IPS DF 4.7 (cell line): Measurements from ENCODE around the gene ZGRF1.
"Not testable (repeated sequence)": the region's sequence is repeated elsewhere in the genome, so short reads cannot be mapped to it uniquely, and the experiment has no call there.

Experiments
- DNase-seq: peaks from one replicate; pipeline ENCODE4 v3.0.0-alpha.2; 2013; ENCODE audit warnings: low spot score; ENCODE audit errors: extremely low read depth

The ZGRF1 gene

GRCh38 chr4:112557676-112558411, 78.9 kb downstream of the ZGRF1 start:
- DNase-seq = no peak

- DNase-seq = not testable (repeated sequence)
Observed at GRCh38 chr4:112554271-112554670, 82.4 kb downstream of the ZGRF1 start.

GRCh38 chr4:112552668-112553067, 84.0 kb downstream of the ZGRF1 start:
- DNase-seq = no peak

DNA sequence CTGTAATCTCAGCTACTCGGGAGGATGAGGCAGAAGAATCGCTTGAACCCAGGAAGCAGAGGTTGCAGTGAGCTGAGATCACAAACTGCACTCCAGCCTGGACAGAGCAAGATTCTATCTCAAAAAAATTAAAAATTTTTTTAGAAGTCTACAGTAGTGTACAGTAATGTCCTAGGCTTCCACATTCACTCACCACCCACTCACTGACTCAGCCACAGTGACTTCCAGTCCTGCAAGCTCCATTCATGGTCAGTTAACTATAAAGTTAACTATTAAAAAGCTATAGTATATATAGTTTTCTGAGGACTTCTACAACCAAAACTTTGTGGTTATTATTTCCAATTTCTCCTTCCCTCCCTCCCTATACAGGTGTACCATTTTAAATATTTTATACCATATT, 86.0 kb downstream of the ZGRF1 start:
- DNase-seq = no peak

- DNase-seq = no peak
Observed at GRCh38 chr4:112546476-112546875, 90.2 kb downstream of the ZGRF1 start.

DNA sequence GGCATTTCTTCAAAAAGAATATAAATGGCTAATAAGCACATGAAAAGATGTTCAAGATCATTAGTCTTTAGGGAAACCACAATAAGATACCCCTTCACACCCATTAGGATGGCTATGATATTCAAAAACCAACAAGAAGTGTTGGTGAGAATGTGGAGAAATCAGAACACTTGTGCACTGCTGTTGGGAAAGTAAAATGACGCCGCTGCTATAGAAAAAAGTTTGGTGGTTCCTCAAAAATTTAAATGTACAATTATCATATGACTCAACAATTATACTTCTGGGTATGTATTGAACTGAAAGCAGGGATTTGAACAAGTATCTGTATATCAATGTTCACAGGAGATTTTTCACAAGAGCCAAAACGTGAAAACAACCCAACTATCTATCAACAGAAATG, 91.4 kb downstream of the ZGRF1 start:
- DNase-seq = no peak

- no peak for DNase-seq
Observed at GRCh38 chr4:112540695-112541094, 96.0 kb downstream of the ZGRF1 start.

- DNase-seq = no peak
Observed at GRCh38 chr4:112536123-112536522, 100.6 kb downstream of the ZGRF1 start.

DNA sequence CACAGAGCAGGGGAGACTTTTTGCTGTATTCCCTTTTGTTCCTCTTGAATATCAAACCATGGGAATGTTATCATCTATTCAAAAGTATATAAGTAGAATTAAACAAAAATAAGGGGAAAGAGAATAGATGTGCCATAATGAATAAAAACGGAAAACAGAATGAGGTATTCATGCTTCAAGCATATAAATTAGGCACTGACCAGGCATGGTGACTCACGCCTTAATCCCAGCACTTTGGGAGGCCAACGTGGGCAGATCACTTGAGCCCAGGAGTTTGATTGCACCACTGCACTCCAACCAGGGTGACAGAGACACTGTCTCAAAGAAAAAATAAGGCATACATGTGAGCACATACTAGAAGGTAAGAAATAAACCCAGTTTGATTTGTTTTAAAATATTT, 104.4 kb downstream of the ZGRF1 start:
- no peak for DNase-seq

- DNase-seq = no peak
Observed at GRCh38 chr4:112531146-112531545, 105.6 kb downstream of the ZGRF1 start.

DNA sequence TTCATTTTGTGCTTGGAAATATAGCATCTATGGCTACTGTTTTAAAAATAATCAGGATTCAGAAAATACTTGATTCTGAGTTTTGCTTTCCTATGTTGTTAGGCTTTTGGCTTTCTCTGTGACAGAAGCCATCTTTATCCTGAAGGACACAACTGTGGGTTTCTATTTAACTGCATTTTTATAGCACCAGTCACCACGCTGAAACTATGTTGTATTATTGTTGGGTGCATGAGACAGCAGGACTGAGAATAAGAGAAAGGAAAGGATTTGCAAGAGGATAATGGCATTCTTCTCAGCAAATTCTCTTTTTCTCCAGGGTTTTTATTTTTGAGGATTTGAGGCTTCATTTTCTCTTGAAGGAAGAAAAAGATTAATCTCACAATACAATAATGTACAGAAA, 110.6 kb downstream of the ZGRF1 start:
- no peak for DNase-seq

DNA sequence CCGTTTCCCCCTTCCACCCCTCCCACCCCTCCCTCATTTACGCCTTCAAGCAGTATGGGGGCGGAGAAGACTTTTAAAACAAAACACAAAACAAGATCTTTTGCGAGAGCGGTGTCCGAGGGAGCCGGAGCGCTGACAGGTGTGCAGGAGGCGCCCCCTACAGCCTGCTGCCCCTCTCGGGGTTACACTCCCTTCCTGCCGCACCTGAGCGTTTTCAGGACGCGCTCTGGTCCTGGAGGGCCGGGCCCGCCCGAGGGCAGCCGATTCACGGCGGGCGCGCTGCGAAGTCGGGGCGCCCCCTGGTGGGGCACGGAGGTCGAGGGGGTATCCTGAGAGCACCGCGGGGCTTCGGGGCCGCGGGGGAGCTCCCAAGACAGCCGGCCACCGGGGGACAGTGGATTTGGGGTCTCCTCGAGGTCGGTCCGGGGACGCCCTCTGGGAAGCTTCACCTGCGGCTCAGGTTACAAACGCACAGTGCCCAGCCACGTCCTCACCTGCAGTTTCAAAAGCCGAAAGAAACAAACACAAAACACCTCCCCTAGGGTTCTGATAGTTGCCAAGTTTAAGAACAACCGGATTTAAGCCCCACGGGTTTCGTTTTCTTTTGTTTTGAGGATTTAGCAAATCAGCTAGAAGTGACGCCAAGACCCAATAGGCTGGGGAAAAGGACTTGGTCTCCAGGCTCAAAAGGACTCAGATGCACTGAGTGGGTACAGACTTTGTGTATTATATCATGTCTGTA, 112.8 kb downstream of the ZGRF1 start:
- no peak for DNase-seq

DNA sequence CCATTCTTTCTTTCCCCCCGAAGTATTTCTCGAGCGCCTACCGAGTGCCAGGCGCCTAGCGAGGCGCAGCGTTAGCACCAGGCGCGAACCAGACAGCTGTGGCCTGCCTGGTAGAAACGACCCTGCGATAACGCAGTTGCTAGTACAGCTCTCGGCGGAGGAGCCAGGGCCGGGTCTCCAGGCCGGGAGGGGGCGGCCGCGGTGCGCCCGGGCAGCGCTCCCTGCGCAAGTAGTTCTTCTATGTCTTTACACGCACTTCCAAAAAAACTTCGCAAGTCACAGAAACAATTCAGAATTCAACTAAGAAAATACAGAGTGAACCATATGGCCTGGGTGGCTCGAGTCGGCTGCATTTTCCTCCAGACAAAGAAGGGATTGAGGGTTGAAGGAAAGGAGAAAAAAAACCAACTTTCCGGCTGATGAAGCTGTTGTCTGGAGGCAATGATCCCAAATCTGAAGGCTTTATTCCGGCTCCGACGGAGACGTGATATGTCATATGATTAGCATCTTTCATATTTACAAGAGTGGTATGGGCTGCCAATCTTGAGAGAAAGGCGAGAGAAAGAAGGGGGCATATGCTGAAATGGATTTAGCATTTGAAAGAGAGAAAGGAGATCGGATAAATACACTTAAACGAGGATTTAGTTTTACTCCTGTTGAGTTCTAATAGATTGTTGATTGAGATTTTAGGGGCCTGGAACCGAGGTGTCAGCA, 113.5 kb downstream of the ZGRF1 start:
- no peak for DNase-seq

GRCh38 chr4:112522431-112522830, 114.3 kb downstream of the ZGRF1 start:
- not testable (repeated sequence) for DNase-seq

DNA sequence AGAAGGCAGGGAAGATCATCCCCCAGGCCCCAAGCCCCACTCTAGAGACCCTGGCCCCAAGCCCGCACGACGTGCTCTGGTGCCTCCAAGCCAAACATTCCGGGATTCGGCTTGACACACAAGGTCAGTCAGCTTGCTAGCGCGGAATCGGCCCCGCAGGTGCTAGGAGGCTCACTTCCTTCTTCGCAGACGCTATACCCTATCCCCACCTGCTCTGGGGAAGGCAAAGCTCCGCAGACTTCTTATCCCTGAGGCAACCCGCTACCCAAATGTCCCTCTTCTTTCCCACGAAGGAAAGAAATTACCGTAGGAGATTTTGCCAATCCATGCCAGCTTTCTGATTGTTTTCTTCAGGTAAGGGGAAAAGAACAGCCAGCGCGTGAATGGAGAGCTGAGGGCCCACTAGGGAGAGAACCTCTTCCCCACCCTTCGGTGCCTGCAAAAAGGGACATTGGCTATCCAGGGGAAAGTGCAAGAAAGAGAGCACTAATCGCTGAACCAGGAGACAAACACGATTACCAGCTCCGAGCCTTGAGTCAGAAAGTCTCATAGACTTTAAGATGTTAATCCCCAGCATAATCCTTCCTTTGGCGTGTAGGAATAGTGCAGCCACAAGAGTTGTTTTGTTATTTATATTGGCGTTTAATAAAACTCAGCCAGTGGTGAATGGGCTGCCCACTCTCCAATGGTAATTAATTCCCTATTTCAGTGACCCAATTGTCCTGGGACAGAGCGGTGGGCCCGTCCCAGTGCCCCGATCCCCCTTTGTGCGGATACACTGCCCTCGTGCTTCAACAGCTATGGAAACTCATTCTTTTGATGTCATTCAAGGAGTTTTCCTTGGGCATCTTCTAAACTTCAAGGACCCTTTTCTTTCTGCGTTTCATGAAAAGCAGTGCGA, 115.3 kb downstream of the ZGRF1 start:
- DNase-seq = no peak

DNA sequence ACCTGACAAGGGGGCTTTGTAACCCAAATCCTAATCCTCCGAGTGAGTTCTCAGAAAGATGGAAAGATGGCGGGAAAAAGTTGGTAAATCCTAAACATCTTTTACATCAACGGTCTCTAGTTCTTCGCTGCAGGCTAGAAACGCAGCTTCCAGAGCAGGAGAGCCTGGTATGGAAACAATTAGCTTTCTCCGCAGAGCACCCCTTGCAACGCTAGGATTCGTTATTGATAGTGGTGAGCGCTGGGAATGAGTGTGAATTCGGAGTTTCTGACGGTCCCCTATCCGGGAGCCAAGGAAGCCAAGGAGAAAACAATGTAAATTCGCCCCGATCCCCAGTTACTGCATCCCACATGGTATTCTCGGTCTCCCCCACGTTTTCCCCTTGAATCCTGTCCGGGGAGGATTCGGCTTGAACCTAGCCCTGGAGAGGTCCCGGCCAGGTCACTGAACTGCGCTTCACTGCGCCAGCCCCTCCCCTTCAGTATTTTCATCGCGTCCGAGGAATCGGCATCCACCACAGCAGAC, 116.0 kb downstream of the ZGRF1 start:
- DNase-seq = no peak

GRCh38 chr4:112519689-112520597, 116.8 kb downstream of the ZGRF1 start:
- no peak for DNase-seq

DNA sequence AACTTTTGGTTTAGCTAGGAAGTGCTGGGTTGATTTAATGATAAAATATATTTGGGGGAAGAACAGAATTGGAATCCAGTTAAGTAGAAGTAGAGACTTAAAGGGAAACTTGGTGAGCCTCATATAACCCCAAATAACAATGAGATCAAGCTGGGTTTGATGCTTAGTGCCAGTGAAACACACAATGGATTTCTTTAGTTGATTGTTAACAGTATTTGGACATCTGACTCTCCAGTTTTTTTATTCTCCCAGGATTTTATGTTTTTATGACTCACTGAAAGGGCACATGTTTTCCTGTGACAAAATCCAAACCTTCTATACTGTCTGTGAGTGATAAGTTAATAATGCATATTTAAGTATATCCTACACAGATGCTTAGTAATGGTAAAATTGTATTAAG, 118.0 kb downstream of the ZGRF1 start:
- no peak for DNase-seq

DNA sequence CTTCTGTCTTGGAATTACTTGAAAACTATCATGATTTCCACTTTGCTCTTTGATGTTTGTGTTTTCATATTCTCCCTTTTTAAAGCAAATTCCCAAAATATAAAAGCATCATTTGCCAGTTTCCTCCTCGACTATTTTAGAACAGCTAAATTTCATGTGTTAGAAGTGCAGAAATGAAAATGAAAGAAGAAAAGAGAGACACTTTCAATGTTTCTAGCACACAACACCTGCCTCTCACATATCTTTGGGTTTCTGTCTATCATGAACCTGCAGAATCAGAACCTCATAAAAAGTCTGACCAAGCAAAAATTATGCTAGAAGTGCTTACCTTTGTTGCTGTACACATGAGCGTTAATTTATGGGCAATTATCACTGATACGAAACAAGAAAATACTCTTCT, 118.8 kb downstream of the ZGRF1 start:
- DNase-seq = no peak

- DNase-seq = no peak
Observed at GRCh38 chr4:112517067-112517634, 119.6 kb downstream of the ZGRF1 start.
